Thyroid gland (tissue), 4 donors: ENCODE data around the gene P4HA2.

Source experiments
- CTCF ChIP-seq, 6 experiments: fragments of 200-600 bp in 3 of 6; fragments of 450-650 bp in 3 of 6; sonication (generic) in 3 of 6; IDR thresholded peaks; one replicate each; pipeline ENCODE4 v1.5.1; 2016 to 2019; ENCODE audit warnings: antibody characterized with exemption in 6 of 6, mild to moderate bottlenecking in 2 of 6, inconsistent platforms in 1 of 6, moderate library complexity in 1 of 6
- POLR2A ChIP-seq, 2 donors: fragments of 450-650 bp; IDR thresholded peaks; one replicate each; pipeline ENCODE4 v1.6.1; 2017; ENCODE audit warnings: antibody characterized with exemption in 2 of 2, mild to moderate bottlenecking in 2 of 2, moderate library complexity in 1 of 2

GRCh38 chr5:132181011-132181629 is 46.5 kb downstream of the P4HA2 start:
- no peak for TF ChIP-seq CTCF (IDR thresholded peaks at IDR 0.05)
- TF ChIP-seq POLR2A (IDR thresholded peaks at IDR 0.05): no peak
